Renal cortical epithelial cell (primary cell): ENCODE data around the gene FUT6. TPM values are rescaled to one million over a fixed set of nuclear protein-coding genes. Genes with fewer than 3 reads are reported as not detected.
"Not testable (repeated sequence)": the region's sequence is repeated elsewhere in the genome, so short reads cannot be mapped to it uniquely, and the experiment has no call there.

ENCODE experiments used
- DNase-seq: peaks from one replicate; pipeline ENCODE4 v3.0.0-alpha.2; 2011; ENCODE audit warnings: low read depth
- total RNA-seq: library from RNA; depleted of rRNA; stranded (reverse); fragments of >200 nt; gene quantifications from 2 replicates; pipeline ENCODE4 v1.2.3, GENCODE V29; 2014

FUT6 gene
- total RNA-seq, 1 donor from 2014 or later: 0.05 TPM

DNA sequence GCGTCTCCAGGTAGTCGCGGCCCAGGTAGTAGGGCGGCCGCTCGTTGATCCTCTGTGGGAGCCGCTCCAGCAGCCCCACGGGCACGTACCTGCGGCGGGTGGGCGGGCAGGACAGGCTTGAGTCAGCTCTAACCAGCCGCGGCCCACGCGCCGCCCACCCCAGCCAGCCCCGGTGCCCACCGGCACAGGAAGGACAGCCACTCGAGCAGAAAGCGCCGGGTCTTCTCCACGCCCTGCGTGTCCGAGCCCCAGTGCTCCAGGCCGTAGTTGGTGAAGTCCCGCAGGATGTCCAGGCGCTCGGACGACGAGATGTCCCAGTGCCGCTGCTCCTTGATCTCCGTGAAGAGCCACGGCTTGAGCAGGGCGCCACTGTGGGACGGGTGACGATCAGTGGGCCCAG, 54.1 kb downstream of the FUT6 start:
- DNase-seq: no peak

DNA sequence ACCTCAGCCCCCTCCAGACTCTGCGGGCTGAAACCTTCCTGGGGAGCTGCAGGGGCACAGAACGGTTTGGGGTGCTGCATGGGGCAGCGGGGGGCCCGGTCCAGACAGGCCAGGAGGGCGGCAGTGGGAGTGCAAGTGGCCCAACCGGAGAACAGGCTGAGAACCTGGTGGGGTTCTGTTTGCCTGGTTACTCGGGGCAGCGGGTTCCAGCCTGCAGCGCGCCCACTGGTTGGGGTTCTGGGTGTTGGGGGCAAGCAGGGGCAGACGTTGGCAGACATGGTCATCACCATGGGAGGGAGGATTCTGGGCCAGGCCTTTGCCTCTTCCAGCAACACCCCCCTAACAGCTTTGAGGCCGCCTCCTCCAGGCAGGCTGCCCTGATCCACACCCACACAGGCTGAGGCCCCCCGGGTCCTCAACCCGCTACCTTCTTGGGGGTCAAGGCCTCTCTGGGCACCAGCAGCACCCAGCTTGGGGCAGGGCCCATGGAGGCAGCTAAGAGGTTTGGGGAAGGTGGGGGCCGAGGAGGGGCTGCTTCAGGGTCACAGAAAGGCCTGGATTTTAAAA, 54.8 kb downstream of the FUT6 start, which contains the start of gene PRR22:
TSS of gene PRR22 (minus strand) at position 166 of the 567 bp plus-strand sequence. CDS start at position 80, 86 bp downstream.
- DNase-seq: no peak

DNA sequence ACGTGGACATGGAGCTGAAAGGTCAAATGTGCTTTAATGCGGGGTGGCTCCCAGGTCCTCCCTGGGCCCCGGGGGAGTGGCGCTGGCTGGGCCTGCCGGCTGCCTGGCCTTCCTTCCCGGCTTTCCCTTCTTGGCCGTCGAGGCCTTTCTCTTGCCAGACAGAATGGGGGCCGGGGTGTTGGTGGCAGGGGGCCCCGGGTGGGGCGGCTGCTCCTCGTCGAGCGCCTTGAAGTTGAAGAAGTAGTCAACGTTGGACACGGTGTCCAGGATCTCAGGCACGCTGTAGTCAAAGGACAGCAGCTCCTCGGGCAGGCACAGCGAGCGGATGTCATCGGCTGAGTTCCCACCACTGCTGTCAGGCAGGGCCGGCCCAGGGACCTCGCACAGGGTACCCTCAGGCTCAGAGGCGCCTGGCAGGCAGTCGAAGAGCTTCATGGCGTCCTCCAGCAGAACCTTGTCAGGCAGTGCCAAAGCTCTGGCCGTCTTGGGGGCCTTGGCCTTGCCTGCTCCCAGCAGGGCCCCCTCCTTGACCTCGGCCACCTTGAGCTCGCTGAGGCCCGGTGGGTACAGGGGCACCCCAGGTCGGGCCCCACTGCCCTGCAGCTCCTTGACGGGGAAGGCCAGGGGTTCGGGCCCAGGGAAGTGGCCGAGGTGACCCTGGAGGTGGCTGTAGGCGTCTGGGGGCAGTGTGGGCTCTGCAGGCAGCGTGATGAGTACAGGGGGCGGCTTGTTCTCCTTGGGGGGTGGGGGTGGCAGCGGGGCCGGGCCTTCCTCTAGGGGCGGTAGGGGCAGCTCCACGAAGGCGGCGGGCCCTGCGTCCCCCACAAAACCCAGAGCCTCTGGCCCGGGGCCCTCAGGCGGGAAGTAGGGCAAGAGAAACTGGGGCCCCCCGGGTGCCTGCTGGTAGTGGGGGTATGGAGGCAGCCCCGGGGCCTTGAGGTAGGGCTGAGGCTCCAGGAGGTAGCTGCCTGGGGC, 56.3 kb downstream of the FUT6 start:
- DNase-seq: no peak

DNA sequence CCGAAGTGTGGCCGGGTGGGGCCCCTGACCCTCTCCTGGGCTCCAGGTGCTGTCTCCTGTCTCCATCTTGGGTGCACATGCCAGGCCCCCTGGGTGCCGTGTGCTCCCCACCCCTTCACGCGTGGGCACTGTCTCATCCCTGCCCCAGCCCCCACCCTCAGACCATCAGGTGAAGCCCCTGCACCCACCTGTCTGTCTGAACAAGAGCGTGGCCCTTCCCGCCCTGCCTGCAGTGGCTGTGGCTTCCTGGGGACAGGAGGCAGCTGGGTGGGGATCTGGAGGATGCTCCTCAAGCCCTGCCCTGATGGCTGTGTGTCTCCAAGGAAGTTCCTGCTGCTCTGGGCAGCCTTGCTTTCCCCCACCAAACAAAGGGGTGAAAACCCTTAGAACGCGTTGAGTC, 57.2 kb downstream of the FUT6 start:
- no peak for DNase-seq

DNA sequence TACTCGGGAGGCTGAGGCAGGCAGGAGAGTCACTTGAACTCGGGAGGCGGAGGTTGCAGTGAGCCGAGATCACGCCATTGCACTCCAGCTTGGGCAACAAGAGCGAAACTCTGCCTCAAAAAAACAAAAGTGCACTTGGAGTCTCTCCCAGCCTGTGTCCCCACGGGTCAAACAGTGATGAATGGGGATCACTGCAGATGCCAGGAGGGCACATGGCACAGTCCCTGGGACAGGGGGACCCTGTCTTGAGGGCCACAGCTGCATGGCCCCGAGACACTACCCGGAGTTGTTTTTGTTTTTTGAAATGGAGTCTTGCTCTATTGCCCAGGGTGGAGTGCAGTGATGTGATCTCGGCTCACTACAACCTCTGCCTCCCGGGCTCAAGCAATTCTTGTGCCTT, 58.6 kb downstream of the FUT6 start:
- DNase-seq: not testable (repeated sequence)

Other genes with a start within 250 kb of the FUT6 start
- gene SAFB2, start 216.9 kb downstream of the FUT6 start, total RNA-seq: 12.3 and 57.2 TPM in 2 replicates
- 16.5 and 86.8 TPM in 2 replicates for gene SAFB, start 216.6 kb downstream of the FUT6 start, total RNA-seq
- gene MICOS13, start 159.2 kb downstream of the FUT6 start, total RNA-seq: 13.0 and 33.5 TPM in 2 replicates
- gene HSD11B1L, start 158.7 kb downstream of the FUT6 start, total RNA-seq: 9.4 and 22.2 TPM in 2 replicates
- gene RPL36, start 149.4 kb downstream of the FUT6 start, total RNA-seq: 159 and 652 TPM in 2 replicates
- 99.3 and 116 TPM in 2 replicates for gene LONP1, start 119.6 kb downstream of the FUT6 start, total RNA-seq
- gene CATSPERD, start 119.1 kb downstream of the FUT6 start, total RNA-seq: not detected in 2 replicates
- 0.15 TPM in 1 of 2 replicates, not detected in the other for gene PRR22, start 55.0 kb downstream of the FUT6 start, total RNA-seq
- gene DUS3L, start 48.5 kb downstream of the FUT6 start, total RNA-seq: 15.9 and 30.0 TPM in 2 replicates
- gene NRTN, start 34.6 kb downstream of the FUT6 start, total RNA-seq: 0.17 and 0.20 TPM in 2 replicates
- 0.05 and 3.1 TPM in 2 replicates for gene FUT3, start 11.7 kb upstream of the FUT6 start, total RNA-seq
- not detected in 2 replicates for gene FUT5, start 30.8 kb upstream of the FUT6 start, total RNA-seq
- 104 and 529 TPM in 2 replicates for gene NDUFA11, start 64.1 kb upstream of the FUT6 start, total RNA-seq
- gene VMAC, start 65.2 kb upstream of the FUT6 start, total RNA-seq: 5.9 and 6.6 TPM in 2 replicates
- 5.3 and 11.5 TPM in 2 replicates for gene CAPS, start 74.6 kb upstream of the FUT6 start, total RNA-seq
- gene RANBP3, start 138.4 kb upstream of the FUT6 start, total RNA-seq: 28.3 and 78.8 TPM in 2 replicates